Measurements from ENCODE around the gene AUTS2. TPM values are rescaled to one million over a fixed set of nuclear protein-coding genes. Genes with fewer than 3 reads are reported as not detected.
"Not testable (repeated sequence)": the region's sequence is repeated elsewhere in the genome, so short reads cannot be mapped to it uniquely, and the experiment has no call there.

Gene AUTS2
- total RNA-seq, 1 experiment from 2014 or later: 7.4 TPM

DNA sequence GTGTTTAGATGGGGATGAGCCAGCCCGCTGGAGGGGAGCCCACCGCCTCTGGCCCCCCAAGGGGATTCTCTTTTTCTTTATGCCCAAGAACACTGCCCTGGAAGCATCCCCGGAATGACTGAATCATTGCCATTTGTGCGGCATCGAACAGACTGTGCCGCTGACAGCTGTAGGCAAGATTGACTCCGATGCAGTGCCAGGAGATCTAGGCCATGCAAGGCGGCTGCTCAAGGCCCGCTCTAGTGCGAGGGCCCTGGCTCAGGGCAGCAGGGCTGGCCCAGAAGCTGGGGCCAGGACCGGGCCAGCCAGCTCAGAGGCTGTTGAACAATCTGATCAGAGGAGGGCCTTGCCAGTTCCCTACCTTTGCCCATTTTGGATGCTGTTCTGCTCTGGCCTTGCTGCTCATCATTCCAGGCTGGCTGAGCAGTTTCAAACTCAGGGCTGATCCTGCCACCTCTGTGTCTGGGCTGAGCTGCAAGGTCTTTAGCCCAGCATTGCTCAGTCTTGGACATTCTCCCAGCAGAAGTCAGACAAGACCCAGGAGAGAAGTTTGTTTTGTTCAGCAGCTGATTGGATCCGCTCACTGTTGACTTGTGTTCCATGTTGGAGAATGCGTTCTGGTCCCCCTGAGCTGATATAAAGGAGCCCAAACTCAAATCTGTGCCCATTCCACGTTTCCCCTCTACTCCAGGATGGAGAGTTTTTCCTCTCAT is 1048.4 kb downstream of the AUTS2 start:
- no peak for DNase-seq (ENCODE audit: extremely low read depth, low read depth)

DNA sequence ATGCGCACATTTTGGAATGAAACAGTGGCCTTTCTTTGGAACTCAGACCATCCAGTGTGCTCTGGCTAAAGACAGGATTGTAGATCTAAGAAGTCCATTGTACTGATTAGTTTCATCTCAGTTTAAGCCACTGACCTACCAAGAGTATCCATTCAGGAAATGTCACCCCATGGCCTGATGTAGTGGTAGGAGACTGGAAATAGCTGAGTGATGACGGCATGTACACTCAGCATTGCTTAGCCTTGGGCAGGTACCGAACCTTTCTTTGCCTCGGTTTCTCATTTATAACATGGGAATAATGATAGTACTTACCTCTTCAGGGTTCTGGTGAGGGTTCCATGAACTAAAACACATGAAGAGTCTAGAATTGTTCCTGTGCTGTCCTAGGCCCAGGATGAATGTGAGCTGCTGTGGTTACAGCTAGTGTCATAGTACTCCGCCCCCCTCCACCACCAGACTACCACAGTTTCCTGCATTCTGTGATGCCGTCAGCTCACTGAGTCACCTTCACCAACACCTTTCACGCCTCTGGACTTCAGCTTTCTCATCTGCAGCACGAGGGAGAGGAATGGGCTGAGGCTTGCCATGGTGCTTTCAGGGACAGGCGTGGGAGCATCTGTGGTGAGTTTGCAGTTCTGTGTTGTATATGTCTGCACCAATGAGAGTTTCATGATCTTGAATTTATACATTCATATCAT is 1049.7 kb downstream of the AUTS2 start:
- no peak for DNase-seq (ENCODE audit: extremely low read depth, low read depth)

DNA sequence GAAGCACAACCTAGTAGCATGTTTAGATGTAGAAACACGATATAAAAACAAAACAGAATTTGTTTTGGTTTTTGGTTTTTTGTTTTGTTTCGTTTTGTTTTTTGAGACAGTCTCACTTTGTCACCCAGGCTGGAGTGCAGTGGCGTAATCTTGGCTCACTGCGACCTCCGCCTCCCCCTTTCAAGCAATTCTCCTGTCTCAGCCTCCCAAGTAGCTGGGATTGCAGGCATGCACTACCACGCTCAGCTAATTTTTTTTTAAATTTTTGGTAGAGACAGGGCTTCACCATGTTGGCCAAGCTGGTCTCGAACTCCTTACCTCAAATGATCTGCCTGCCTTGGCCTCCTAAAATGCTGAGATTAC is 1050.2 kb downstream of the AUTS2 start:
- not testable (repeated sequence) for DNase-seq (ENCODE audit: extremely low read depth, low read depth)

DNA sequence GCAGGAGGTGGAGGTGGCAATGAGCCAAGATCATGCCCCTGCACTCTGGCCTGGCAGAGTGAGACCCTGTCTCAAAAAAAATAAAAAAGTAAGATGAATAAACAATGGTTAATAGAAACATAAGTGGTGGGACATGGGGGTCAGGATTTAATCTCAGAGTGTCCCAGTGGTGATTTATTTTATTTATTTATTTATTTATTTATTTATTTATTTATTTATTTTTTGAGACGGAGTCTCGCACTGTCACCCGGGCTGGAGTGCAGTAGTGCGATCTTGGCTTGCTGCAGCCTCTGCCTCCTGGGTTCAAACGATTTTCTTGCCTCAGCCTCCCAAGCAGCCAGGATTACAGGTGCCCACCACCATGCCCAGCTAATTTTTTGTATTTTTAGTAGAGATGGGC is 1051.0 kb downstream of the AUTS2 start:
- DNase-seq (ENCODE audit: extremely low read depth, low read depth): no peak

DNA sequence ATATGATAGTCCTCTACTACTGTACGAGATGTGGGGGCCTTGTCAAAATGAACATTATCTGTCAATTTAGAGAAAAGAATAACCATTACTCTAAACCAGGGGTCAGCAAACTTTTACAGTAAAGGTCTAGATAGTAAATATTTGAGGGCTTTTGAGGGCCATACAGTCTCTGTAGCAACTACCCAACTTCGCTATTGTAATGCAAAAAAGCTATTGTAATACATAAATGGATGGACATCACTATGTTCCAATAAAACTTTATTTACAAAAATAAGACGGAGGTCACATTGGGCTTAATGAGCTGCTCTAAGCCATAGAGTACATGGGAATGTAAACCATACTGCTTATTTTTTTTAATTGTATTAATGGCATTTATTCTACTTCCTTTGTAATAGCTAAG is 1055.9 kb downstream of the AUTS2 start:
- no peak for DNase-seq (ENCODE audit: extremely low read depth, low read depth)

DNA sequence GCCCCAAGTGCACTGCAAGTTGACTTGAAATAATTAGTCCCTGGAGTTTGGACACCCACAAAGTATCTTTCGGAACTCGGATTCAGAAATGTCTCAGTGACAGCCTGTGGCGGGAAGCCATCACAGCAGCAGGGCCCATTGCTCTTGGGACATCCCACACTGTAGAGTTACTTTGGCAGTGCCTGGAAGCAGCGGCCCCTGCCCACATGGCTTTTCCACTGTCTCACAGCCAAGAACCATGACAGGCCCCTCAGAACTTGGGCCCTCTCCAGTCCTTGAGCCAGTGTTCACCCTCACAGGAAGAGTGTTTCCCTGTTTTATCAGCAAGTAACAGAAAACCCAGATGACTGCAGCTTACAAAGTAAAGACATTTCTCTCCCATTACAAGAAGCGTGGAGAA is 1056.7 kb downstream of the AUTS2 start:
- DNase-seq (ENCODE audit: extremely low read depth, low read depth): no peak

DNA sequence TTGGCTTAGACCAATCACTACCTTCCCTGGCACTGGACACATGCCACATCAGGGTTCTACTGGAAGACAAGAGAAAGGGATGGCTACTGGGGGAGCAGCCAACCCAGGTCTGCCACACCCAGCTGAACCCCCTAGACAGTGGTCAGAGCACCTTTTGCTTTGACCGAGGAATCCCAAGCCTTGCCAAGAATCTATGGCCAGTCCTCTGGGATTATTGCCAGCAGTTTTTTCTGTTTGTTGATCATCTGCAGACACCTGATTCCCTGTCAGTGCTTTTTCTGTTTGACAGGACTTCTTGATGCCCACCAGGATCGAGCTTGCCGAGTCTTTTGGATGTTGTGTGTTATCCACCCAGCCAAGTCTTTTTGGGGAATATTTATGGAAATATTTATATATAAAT is 1057.4 kb downstream of the AUTS2 start:
- no peak for DNase-seq (ENCODE audit: extremely low read depth, low read depth)

DNA sequence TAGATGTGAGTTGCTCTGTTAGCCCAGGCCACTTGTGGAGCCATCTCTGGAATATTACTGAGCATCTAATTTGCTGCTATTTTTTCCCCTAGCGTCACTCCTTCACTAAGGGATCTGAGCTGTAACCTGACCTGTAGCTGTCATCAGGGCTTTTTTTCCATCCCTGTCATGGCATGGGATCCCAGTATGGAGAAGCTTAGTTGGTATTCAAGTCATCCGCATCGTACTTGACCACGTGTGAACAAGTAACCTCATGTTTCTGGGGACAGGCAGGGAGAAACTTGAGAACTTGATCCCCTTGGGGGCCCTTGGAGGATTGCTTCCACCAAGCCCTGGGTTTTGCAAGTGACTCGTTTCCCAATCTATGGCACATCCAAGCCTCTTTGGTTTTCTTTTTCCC is 1059.3 kb downstream of the AUTS2 start:
- no peak for DNase-seq (ENCODE audit: extremely low read depth, low read depth)

DNA sequence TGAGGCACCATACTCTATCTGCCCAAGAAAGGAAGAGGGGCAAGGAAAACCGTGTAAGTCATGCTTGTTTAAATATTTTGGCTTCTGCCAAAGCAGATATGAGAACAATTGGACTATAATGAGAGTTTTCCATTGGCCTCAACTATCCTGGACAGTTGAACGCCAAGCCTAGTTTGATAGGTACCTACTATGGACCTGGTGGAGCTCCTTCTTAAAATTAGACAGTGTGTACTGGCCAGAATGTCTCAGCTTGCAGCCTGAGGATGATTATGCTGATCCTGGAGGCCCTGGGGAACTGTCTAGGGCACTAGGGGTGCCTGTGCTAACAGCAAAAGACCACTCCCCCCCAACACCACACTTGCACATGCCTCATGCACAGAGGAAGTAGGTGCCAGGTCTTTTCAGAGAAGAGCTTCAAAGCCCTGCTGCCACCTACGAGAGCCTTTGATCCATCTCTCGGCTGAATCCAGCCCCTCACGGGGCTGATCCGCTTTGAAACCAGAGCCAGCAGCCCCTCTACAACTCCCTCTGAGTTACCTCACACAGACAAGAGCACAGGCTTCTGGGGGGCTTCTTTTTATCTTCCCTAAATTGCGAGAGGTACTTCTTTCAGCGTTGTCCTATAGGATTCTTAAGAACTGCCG is 1059.8 kb downstream of the AUTS2 start:
- DNase-seq (ENCODE audit: extremely low read depth, low read depth): no peak

DNA sequence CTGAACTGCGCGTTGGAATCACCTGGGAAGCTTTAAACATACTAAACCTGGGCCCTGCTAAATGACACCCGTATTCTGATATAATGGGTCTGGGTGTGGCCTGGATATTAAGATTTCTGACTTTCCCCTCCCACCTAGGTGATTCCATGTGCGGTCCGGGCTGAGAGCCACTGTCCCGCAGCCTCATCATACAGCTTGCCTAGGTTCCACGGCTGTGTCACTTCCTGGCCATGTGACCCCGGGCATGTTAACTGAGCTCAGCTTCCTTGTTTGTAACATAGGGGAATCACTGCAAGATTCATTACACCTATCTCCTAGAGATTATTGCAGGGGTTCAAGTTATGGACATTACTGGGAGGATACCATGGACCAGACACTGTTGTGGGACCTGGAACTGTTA is 1061.0 kb downstream of the AUTS2 start:
- DNase-seq (ENCODE audit: extremely low read depth, low read depth): no peak

DNA sequence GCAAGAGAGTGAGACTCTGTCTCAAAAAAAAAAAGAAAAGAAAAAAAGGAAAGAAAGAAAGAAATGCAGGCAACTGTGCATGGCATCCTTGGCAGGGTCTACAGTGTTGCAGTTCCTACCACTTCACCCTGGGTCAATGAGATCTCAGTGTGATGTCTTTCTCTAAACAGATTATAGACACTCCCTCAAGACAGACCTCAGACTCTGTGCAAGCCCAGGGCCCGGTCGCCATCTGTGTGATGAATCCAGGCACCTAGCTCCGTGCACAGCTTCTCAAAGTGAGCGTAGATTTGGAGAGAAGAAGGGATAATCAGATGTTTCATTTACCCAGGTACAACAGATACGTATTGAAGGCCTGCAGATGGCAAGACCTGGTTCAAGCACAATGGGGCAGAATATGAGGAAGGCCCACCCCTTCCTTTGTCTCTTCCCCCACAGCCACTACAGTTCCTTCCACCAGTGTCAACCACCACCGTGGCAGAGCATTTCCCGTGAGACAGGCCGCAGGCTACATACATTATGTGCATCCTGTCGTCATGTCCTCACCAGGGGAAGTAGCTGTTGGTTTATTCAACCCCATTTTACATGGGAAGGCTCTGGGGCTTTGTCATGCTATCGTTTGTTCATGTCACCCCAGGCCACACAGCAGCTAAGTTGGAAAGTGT is 1062.0 kb downstream of the AUTS2 start:
- no peak for DNase-seq (ENCODE audit: extremely low read depth, low read depth)

DNA sequence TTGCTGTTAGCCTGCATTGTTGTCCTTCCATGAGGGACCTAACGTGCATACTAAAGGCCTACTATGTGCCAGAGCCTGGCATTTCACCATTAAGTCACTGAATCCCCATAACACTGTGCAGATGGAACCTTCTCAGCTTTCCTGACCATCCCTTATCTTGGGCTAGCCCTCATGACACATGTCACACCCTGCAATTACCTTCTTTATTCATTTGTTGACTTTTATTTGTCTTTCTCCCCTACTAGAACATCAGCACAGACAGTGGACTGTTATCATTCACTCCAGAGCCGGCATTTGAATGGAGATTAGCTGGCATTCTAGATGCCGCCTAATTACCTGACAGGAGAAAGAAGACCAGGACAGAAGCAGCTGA is 1062.5 kb downstream of the AUTS2 start:
- DNase-seq (ENCODE audit: extremely low read depth, low read depth): no peak

DNA sequence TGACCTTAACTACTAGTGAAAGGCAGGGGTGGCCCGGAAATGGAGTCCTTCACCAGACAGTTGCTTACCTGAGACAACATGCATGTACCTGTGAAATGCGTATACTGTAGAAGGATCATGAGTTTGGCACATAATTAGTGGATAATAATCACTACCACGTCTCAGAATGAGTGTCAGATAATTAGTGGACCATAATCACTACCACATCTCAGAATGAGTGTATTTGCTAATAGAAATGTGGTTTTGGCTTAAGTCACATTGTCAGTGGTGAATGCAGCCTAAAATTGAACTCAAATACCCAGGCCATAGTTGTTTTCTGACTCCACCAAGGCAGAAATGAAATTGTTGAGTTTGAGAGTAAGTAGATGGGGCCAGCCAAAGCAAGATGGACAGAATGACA is 1065.4 kb downstream of the AUTS2 start:
- no peak for DNase-seq (ENCODE audit: extremely low read depth, low read depth)

DNA sequence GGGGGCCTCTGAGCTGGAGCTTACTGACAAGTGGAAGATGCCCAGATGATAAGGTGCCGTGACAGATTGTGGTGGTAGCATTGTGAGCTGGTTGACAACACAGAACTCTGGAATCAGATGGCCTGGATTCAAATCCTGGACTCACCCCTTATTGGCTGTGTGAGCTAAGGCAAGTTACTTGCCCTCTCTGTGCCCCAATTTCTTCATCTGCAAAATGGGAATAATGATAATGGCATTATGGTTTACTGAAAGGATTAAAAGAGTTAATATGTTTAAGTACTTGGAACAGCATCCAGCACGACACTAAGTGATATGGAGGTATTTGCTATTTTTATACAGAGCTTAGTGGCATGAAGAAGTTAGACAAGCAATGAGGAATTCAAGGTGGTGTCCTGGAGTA is 1067.7 kb downstream of the AUTS2 start:
- DNase-seq (ENCODE audit: extremely low read depth, low read depth): no peak

DNA sequence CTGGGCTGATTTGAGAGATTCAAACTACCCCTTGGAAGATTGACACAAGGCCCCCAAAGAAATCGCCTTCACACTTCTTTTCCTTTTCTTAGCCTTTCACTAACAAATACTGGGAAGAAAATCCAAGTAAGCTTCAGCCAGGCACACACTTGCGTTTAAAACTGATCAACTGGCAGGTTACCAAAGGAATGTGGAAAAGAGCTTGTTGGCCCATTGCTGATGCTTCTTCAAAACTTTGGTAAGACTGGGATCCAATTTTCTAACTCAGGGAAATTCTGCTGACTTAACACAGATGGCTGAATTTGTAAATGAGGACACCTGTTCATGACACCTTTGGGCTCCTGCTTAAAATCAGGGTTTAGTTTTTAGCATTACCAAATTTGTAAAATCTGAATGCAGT is 1069.1 kb downstream of the AUTS2 start:
- no peak for DNase-seq (ENCODE audit: extremely low read depth, low read depth)

DNA sequence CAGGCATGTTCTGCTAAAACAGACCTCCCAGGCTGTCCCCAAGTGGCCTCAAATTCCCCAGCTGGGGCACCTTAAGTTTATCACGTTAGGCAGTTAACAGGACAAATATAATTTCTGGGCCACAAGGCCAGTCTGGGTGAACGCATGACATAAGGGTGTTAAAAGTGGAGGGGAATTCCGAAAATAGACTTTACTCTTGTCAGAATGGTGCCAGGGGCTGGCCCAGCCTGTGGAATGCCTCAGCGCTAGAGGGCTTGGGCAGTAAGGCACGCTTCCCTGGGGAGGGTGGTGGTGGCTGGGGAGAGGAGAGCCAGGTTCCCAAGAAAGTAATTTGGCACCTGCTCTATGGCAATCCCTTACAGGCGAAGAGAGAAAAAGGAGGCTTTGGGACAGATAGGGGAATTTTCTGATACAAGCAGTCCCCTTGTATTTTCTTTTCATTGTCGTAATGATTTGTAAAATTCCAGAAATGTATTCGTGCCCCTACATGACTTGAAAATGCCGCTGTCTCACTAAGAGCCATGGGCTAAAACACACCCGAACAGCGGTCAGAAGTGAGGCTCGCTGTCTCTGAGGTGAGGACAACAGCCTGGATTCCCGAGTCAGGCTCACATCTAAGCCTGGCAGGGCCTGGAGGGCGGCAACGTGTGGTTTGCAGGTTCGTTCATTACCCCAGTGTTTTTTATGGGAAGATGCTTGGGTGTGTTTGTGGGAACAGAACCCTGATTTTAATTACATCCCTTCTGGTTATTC is 1070.5 kb downstream of the AUTS2 start:
- DNase-seq (ENCODE audit: extremely low read depth, low read depth): no peak

DNA sequence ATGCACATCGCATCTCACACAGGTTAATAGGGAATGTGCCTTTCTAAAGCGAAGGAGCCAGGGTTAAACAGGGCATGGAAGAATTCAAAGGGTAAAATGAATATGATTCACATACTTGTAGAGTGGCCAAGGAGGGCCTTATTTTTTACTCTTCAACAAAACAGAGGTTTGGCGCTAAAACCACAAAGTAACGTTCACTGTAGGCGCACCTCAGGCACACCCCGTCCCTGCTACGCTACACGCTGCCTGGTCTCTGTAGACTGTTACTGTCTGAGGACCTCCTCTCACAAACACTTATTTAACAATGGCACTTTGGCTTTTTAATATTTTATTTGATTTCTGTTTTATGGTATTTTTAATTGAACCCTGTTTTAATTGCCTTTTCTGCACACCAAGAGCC is 1071.6 kb downstream of the AUTS2 start:
- DNase-seq (ENCODE audit: extremely low read depth, low read depth): no peak

DNA sequence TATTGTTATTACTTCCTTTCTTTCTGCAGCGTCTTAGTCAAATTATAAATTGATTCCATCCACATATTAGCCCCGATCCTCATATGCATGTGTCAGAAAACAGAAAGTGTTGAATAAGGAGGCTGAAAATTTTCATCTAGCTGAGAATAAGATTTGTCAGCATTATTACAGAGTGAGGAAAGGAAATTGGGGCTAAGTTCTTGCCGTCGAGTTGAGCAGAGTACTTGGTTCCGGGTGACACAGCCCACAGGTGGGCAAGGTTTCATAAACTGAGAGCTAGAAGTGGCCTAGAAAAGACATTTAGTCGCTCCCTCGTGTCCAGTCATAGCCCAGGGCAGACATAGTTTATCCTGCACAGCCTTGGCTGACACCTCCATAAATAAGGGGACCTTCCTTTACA is 1072.0 kb downstream of the AUTS2 start:
- DNase-seq (ENCODE audit: extremely low read depth, low read depth): no peak

DNA sequence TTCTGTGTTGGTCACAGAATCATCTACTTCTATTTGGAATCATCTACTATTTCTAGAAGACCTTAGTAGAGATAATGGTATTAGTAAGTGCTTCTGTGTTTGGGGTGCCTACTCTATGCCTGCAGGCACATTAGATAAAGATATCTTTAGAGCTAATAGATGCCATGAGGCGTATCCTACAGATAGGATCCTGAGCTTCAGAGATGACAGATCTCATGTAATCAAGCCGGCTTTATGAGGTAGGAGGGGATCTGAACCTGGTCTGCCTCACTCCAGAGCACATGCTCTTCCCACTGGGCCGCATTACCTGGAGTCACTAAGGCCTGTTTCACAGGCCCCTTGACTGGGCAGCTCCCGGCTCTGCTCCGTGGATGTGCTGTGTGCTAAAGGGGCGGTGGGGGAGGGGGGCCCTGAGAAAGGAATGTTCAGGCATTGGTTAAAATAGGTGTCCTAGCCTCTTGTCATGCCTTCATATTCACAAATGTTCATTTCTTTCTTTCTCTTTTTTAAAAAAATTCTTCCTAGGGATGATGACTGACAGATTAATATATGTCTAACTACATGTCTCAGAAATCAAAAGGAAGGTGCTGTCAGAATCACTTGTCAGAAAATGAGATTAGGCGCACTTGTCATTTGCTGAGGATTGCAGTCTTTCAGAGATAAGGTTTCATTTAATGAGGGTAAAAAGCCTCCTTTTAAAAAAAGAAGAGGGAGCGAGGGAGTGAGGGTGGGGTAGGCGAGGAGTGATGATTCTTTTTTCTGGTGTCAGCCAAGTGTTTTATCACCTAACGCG is 1075.7 kb downstream of the AUTS2 start:
- no peak for DNase-seq (ENCODE audit: extremely low read depth, low read depth)

DNA sequence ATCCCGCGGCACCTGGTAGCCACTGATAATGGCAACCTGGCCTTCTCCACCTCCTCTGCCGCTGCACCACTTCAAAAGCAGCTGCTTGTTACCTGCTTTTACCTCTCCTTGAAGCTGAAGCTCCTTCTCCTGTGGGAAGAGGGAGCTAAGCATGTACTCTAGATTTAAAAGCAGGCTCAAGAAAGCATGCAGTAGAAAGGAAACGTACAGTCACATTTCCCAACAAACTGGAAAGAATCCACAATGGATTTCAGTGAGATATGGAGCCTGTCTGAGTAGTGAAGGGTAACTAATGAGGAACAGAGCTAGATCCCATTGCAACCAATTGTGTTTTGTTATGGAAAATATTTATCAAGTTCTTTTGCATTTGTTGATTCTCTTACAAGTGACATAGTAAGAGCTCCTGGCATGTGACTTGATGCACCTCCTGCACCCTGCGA is 1076.3 kb downstream of the AUTS2 start:
- DNase-seq (ENCODE audit: extremely low read depth, low read depth): no peak

Measured in NCI-H460 (cell line).